ENCODE measurements around the gene FAAP100.
"Not testable (repeated sequence)": the region's sequence is repeated elsewhere in the genome, so short reads cannot be mapped to it uniquely, and the experiment has no call there.

FAAP100 gene

GRCh38 chr17:81552244-81553017, at the start of gene FAAP100:
Gene FAAP100, minus strand, starts transcription at chr17:81552353. Its CDS starts 23 bp downstream, at chr17:81552330.
- peak; percentile 58 to 75 (median 75) for DNase-seq (ENCODE audit: low read depth in 3 of 3)

- peak in 2 of 3 experiments; percentile 9 to 13 for DNase-seq (ENCODE audit: low read depth in 3 of 3)
Observed at GRCh38 chr17:81601525-81602120, 49.5 kb upstream of the FAAP100 start.

- DNase-seq (ENCODE audit: low read depth in 3 of 3) = no peak
Observed at GRCh38 chr17:81599719-81600486, 47.8 kb upstream of the FAAP100 start.

GRCh38 chr17:81593105-81593871, 41.1 kb upstream of the FAAP100 start:
- DNase-seq (ENCODE audit: low read depth in 3 of 3) = no peak

GRCh38 chr17:81591971-81592370, 39.8 kb upstream of the FAAP100 start:
- DNase-seq (ENCODE audit: low read depth in 3 of 3) = no peak

GRCh38 chr17:81590121-81590520, 38.0 kb upstream of the FAAP100 start:
- no peak for DNase-seq (ENCODE audit: low read depth in 3 of 3)

- no peak for DNase-seq (ENCODE audit: low read depth in 3 of 3)
Observed at GRCh38 chr17:81589612-81590011, 37.5 kb upstream of the FAAP100 start.

GRCh38 chr17:81586096-81586495, 33.9 kb upstream of the FAAP100 start:
- DNase-seq (ENCODE audit: low read depth in 3 of 3) = no peak

- DNase-seq (ENCODE audit: low read depth in 3 of 3) = not testable (repeated sequence)
Observed at GRCh38 chr17:81584771-81585170, 32.6 kb upstream of the FAAP100 start.

GRCh38 chr17:81583589-81584342, 31.6 kb upstream of the FAAP100 start:
- no peak for DNase-seq (ENCODE audit: low read depth in 3 of 3)

GRCh38 chr17:81582749-81583148, 30.6 kb upstream of the FAAP100 start:
- no peak for DNase-seq (ENCODE audit: low read depth in 3 of 3)

- no peak for DNase-seq (ENCODE audit: low read depth in 3 of 3)
Observed at GRCh38 chr17:81582341-81582740, 30.2 kb upstream of the FAAP100 start.

GRCh38 chr17:81581758-81582157, 29.6 kb upstream of the FAAP100 start:
- no peak for DNase-seq (ENCODE audit: low read depth in 3 of 3)

- DNase-seq (ENCODE audit: low read depth in 3 of 3) = no peak
Observed at GRCh38 chr17:81580481-81580880, 28.3 kb upstream of the FAAP100 start.

GRCh38 chr17:81579821-81580321, 27.7 kb upstream of the FAAP100 start:
- DNase-seq (ENCODE audit: low read depth in 3 of 3) = no peak

- no peak for DNase-seq (ENCODE audit: low read depth in 3 of 3)
Observed at GRCh38 chr17:81579298-81579697, 27.1 kb upstream of the FAAP100 start.

GRCh38 chr17:81578561-81579225, 26.5 kb upstream of the FAAP100 start:
- no peak for DNase-seq (ENCODE audit: low read depth in 3 of 3)

GRCh38 chr17:81578038-81578441, 25.9 kb upstream of the FAAP100 start:
- no peak for DNase-seq (ENCODE audit: low read depth in 3 of 3)

- DNase-seq (ENCODE audit: low read depth in 3 of 3) = no peak
Observed at GRCh38 chr17:81577278-81578000, 25.3 kb upstream of the FAAP100 start.

All from stimulated activated CD4-positive, alpha-beta T cell treated with anti-CD3 and anti-CD28 coated beads, TNF-alpha, amount 100 ng/mL, for 4 hours (primary cell).